Panc1 (cell line): Measurements from ENCODE around the gene BMPR2.

Experiments
- CTCF ChIP-seq: fragments of 450-650 bp; IDR thresholded peaks from 2 replicates; pipeline ENCODE4 v1.5.1; 2017; ENCODE audit warnings: mild to moderate bottlenecking
- POLR2AphosphoS5 ChIP-seq: IDR thresholded peaks from 2 replicates; pipeline ENCODE4 v1.6.1; 2012; ENCODE audit warnings: mild to moderate bottlenecking, low read depth, low read length, moderate library complexity
- TCF7L2 ChIP-seq: IDR thresholded peaks from 2 replicates; pipeline ENCODE4 v1.6.1; 2011; ENCODE audit warnings: mild to moderate bottlenecking, low read depth, low read length, inconsistent platforms

- TF ChIP-seq CTCF (no peak), POLR2AphosphoS5 (no peak), TCF7L2 (no peak)
Measured at GRCh38 chr2:202327858-202328257, 48.3 kb upstream of the BMPR2 start.
